GM13976 (cell line): ENCODE measurements around the gene URB1.
"Not testable (repeated sequence)": the region's sequence is repeated elsewhere in the genome, so short reads cannot be mapped to it uniquely, and the experiment has no call there.

Source experiments
- DNase-seq: peaks from one replicate; pipeline ENCODE4 v3.0.0; 2012; ENCODE audit warnings: low spot score
- in situ Hi-C: fragments of 300-500 bp; cut with MboI; formaldehyde crosslinking; loops from one replicate; pipeline ENCODE4 v1.12.0; 2022; ENCODE audit warnings: low sequenced_read_pairs, mixed read lengths, inconsistent platforms; ENCODE audit not compliant: unreplicated experiment
- TF ChIP-seq, protein P1 (sequence below): IDR thresholded peaks from 2 replicates; pipeline ENCODE4 v1.5.1; 2012; ENCODE audit warnings: borderline replicate concordance, mild to moderate bottlenecking; ENCODE audit not compliant: insufficient read depth; ENCODE audit errors: extremely low read depth, missing control alignments, control extremely low read depth

The URB1 gene

DNA sequence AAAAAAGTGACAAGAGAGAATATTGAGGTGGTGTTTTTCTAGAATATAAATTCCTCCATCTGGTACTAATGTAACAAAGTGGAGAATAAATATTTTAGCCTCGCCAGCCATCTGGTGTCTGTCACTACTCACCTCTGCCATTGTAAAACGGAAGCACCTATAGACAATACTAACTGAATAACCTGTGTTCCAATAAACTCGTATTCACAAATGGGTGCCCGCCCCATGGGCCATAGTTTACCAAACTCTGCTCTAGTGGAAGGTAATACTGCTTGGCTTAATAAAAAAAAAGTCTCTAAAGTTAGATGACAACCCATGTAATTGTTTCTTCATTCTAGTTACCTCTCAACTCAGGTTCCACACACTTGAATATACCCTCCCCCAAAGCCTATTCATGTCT, 122.1 kb downstream of the URB1 start:
- in situ Hi-C loops = loop anchor here (25.0 kb wide), 1 partner anchor 483 kb away; no protein-coding TSS in a partner anchor
- TF ChIP-seq, protein P1, sequence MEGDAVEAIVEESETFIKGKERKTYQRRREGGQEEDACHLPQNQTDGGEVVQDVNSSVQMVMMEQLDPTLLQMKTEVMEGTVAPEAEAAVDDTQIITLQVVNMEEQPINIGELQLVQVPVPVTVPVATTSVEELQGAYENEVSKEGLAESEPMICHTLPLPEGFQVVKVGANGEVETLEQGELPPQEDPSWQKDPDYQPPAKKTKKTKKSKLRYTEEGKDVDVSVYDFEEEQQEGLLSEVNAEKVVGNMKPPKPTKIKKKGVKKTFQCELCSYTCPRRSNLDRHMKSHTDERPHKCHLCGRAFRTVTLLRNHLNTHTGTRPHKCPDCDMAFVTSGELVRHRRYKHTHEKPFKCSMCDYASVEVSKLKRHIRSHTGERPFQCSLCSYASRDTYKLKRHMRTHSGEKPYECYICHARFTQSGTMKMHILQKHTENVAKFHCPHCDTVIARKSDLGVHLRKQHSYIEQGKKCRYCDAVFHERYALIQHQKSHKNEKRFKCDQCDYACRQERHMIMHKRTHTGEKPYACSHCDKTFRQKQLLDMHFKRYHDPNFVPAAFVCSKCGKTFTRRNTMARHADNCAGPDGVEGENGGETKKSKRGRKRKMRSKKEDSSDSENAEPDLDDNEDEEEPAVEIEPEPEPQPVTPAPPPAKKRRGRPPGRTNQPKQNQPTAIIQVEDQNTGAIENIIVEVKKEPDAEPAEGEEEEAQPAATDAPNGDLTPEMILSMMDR = no peak
- no peak for DNase-seq

DNA sequence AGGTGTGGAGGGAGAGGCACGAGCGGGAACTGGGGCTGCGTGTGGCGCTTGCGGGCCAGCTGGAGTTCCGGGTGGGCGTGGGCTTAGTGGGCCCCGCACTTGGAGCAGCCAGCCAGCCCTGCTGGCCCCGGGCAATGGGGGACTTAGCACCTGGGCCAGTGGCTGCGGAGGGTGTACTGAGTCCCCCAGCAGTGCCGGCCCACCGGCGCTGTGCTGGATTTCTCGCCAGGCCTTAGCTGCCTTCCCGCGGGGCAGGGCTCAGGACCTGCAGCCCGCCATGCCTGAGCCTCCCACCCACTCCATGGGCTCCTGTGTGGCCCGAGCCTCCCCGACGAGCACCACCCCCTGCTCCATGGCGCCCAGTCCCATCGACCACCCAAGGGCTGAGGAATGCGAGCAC, 127.5 kb downstream of the URB1 start:
- not testable (repeated sequence) for DNase-seq
- in situ Hi-C loops = loop anchor here (25.0 kb wide), 1 partner anchor 478 kb away; no protein-coding TSS in a partner anchor

DNA sequence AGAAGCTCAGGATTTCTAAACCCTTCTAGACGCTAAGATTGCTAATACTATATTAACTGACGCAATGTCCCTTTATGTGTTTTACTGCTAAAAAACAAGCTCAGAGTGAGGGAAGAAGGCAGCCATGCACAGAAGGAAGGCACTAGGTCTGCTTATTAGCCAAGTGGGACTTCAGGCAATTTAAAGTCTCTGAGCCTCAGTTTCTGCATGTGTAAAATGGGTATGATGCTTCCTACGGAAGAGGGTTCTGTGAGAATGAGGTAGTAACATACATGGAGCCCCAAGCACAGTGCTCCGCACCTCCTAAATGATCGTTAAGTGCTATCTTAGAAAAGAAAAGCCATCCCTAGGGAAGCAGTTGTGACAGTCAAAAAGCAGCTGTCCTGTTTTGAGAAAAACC, 130.9 kb downstream of the URB1 start:
- no peak for DNase-seq
- in situ Hi-C loops = loop anchor here (25.0 kb wide), 1 partner anchor 475 kb away; no protein-coding TSS in a partner anchor
- TF ChIP-seq, protein P1 = no peak
